CD14-positive monocyte (primary cell): Measurements from ENCODE around the gene HCN2. TPM values are rescaled to one million over a fixed set of nuclear protein-coding genes. Genes with fewer than 3 reads are reported as not detected.

Source experiments
- DNase-seq, 3 donors: peaks; one replicate each; pipeline ENCODE4 v3.0.0-alpha.2; 2011 to 2022
- H2AFZ ChIP-seq: 2 replicates; pipeline ENCODE4 v1.6.0; 2012; ENCODE audit warnings: mild to moderate bottlenecking, low read depth, low read length, inconsistent platforms; ENCODE audit not compliant: insufficient read depth, poor library complexity, severe bottlenecking
- H3K27ac ChIP-seq, 2 donors: 1 replicate in 1 of 2; 2 replicates in 1 of 2; pipeline ENCODE4 v1.5.1; 2012 to 2013; ENCODE audit warnings: low read length in 2 of 2, control low read depth in 1 of 2, inconsistent platforms in 1 of 2, low read depth in 1 of 2, mild to moderate bottlenecking in 1 of 2
- H3K27me3 ChIP-seq, 2 donors: one replicate each; pipeline versions ENCODE4 v1.6.0 to v1.6.1; 2011 to 2013; ENCODE audit warnings: low read length in 2 of 2; ENCODE audit not compliant: control insufficient read depth in 2 of 2, insufficient read depth in 2 of 2
- H3K36me3 ChIP-seq, 2 donors: replicated peaks in 1 of 2; 1 replicate in 1 of 2; 2 replicates in 1 of 2; pipeline versions ENCODE4 v1.5.1 to v1.6.1; 2012 to 2013; ENCODE audit warnings: low read length in 2 of 2, control low read depth in 1 of 2, inconsistent platforms in 1 of 2, mild to moderate bottlenecking in 1 of 2; ENCODE audit not compliant: insufficient read depth in 2 of 2, control insufficient read depth in 1 of 2
- H3K4me1 ChIP-seq, 2 donors: 1 replicate in 1 of 2; 2 replicates in 1 of 2; pipeline versions ENCODE4 v1.5.1 to v1.6.1; 2012 to 2013; ENCODE audit warnings: low read length in 2 of 2, control low read depth in 1 of 2, inconsistent platforms in 1 of 2, mild to moderate bottlenecking in 1 of 2, moderate library complexity in 1 of 2; ENCODE audit not compliant: insufficient read depth in 2 of 2, control insufficient read depth in 1 of 2
- H3K4me2 ChIP-seq: replicated peaks from 2 replicates; pipeline ENCODE3; 2012; ENCODE audit warnings: low read length, moderate library complexity, mild to moderate bottlenecking; ENCODE audit not compliant: poor library complexity, severe bottlenecking; ENCODE audit errors: extremely low read depth
- H3K4me3 ChIP-seq, 3 experiments: fragments of 200-600 bp in 1 of 3; sonication (generic) in 1 of 3; replicated peaks in 1 of 3; 1 replicate in 2 of 3; 2 replicates in 1 of 3; pipeline ENCODE4 v1.5.1; 2011 to 2013; ENCODE audit warnings: low read length in 3 of 3, mild to moderate bottlenecking in 3 of 3, control low read depth in 2 of 3, low read depth in 2 of 3, inconsistent platforms in 1 of 3, moderate library complexity in 1 of 3
- H3K79me2 ChIP-seq: 2 replicates; pipeline ENCODE4 v1.6.0; 2012; ENCODE audit warnings: mild to moderate bottlenecking, control low read depth, inconsistent platforms, low read length, moderate library complexity; ENCODE audit not compliant: insufficient read depth
- H3K9ac ChIP-seq: 2 replicates; pipeline ENCODE4 v1.6.0; 2017; ENCODE audit warnings: low read length, mild to moderate bottlenecking; ENCODE audit not compliant: insufficient read depth, poor library complexity, severe bottlenecking
- H3K9me3 ChIP-seq, 2 donors: replicated peaks in 1 of 2; 1 replicate in 1 of 2; 2 replicates in 1 of 2; pipeline versions ENCODE4 v1.5.1 to v1.6.1; 2012 to 2013; ENCODE audit warnings: low read length in 2 of 2, control low read depth in 1 of 2; ENCODE audit not compliant: control insufficient read depth in 1 of 2, insufficient read depth in 1 of 2
- H4K20me1 ChIP-seq: 2 replicates; pipeline ENCODE4 v1.6.0; 2012; ENCODE audit warnings: mild to moderate bottlenecking, low read length, control low read depth, moderate library complexity; ENCODE audit not compliant: insufficient read depth
- H3K27ac Mint-ChIP-seq, 7 donors: one replicate each; pipeline ENCODE4 v1.8.0; 2020; ENCODE audit warnings: mild to moderate bottlenecking in 7 of 7, mixed read lengths in 7 of 7, moderate library complexity in 6 of 7, inconsistent platforms in 2 of 7
- H3K27me3 Mint-ChIP-seq, 3 donors: one replicate each; pipeline ENCODE4 v1.8.0; 2021 to 2022; ENCODE audit warnings: low read depth in 3 of 3, mild to moderate bottlenecking in 3 of 3, mixed read lengths in 3 of 3, moderate library complexity in 3 of 3, inconsistent platforms in 1 of 3
- H3K36me3 Mint-ChIP-seq, 2 donors: one replicate each; pipeline ENCODE4 v1.8.0; 2020; ENCODE audit warnings: mixed read lengths in 2 of 2, inconsistent platforms in 1 of 2, mild to moderate bottlenecking in 1 of 2
- H3K4me1 Mint-ChIP-seq: one replicate; pipeline ENCODE4 v1.8.0; 2020; ENCODE audit warnings: mild to moderate bottlenecking, mixed read lengths
- H3K4me3 Mint-ChIP-seq, 2 donors: one replicate each; pipeline ENCODE4 v1.8.0; 2020; ENCODE audit warnings: mild to moderate bottlenecking in 2 of 2, mixed read lengths in 2 of 2, moderate library complexity in 1 of 2
- H3K9me3 Mint-ChIP-seq, 7 donors: one replicate each; pipeline ENCODE4 v1.8.0; 2020 to 2022; ENCODE audit warnings: mixed read lengths in 7 of 7, mild to moderate bottlenecking in 6 of 7, moderate library complexity in 6 of 7, inconsistent platforms in 2 of 7
- WGBS: methylation state at CpG from one replicate; pipeline ENCODE4 v1.1.5; 2013; ENCODE audit warnings: missing lambda C conversion rate; ENCODE audit not compliant: insufficient coverage; 5-methylcytosine and 5-hydroxymethylcytosine counted together
- intact Hi-C, 2 donors: fragments of 100-400 bp; cut with micrococcal nuclease; formaldehyde crosslinking; loops; one replicate each; pipeline versions ENCODE4 v1.15.0 to v1.15.1; 2023
- polyA plus RNA-seq, 3 donors: library from polyadenylated mRNA; depleted of rRNA in 1 of 3; unstranded in 2 of 3; stranded (reverse) in 1 of 3; fragments of 300-500 nt in 2 of 3; fragments of >200 nt in 1 of 3; fragmentation: Illumina TruSeq in 2 of 3; gene quantifications; 1 replicate in 2 of 3; 2 replicates in 1 of 3; pipeline ENCODE4 v1.2.3, GENCODE V29; 2012 to 2021
- TF ChIP-seq, protein P1 (sequence below): fragments of 200-600 bp; IDR thresholded peaks from one replicate; pipeline ENCODE4 v1.8.0; 2022; ENCODE audit warnings: antibody characterized with exemption, mild to moderate bottlenecking

Gene HCN2
- polyA plus RNA-seq, 3 donors, result 0.21 TPM; not detected in 2

DNA sequence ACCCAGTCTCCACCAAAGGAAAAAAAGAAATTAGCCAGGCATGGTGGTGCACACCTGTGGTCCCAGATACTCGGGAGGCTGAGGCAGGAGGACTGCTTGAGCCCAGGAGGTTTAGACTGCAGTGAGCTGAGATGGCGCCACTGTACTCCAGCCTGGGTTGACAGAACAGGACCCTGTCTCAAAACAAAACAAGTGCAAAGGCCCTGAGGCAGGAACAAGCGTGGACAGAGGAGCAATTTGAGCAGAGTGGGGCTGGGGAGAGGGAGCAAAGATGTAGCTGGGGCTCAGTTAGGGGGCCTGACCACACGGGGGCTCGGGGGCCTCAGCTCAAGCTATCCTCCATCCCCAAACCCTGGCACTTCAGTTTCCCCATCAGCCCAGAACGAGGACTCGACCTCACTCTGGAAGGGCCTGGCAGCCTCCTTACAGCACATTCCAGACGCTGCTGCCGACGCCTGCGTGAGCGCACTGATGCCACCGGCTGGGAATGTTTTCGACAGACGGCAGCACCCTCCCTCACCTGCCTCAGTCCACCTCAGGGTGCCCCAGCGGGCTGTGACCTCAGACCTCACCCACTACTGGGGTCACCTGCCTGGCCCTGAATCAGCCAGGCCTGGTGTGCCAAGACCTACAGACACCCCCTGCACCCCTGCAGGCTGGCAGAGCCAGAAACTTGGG, 45.4 kb downstream of the HCN2 start:
- intact Hi-C loops, result loop anchor here (5.0 to 10.0 kb wide), 3 partner anchors 63 to 130 kb away; partner anchors contain the start of genes BSG (in 1 of the 2), CDC34 (in 1 of the 2) and TPGS1 (in 1 of the 2)

DNA sequence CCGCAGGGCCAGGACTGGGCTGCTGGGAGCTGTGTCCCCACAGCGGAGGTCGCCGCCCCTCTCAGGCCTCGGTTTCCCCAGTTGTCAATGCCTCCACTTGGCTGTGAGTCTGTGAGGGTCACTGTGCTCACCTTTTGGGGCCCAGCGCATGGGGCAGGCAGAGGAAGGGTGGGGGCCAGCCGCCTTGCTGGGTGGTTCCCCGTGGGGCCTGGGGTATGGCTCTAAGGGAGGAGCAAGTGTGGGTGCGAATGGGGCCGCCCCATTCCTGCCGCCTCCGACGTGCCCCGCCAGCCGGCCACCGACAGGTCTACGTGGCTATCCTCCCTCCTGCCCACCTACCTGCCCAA, 49.2 kb downstream of the HCN2 start:
- H3K4me2 ChIP-seq, result peak overlapping the region; percentile 74
- TF ChIP-seq, protein P1, sequence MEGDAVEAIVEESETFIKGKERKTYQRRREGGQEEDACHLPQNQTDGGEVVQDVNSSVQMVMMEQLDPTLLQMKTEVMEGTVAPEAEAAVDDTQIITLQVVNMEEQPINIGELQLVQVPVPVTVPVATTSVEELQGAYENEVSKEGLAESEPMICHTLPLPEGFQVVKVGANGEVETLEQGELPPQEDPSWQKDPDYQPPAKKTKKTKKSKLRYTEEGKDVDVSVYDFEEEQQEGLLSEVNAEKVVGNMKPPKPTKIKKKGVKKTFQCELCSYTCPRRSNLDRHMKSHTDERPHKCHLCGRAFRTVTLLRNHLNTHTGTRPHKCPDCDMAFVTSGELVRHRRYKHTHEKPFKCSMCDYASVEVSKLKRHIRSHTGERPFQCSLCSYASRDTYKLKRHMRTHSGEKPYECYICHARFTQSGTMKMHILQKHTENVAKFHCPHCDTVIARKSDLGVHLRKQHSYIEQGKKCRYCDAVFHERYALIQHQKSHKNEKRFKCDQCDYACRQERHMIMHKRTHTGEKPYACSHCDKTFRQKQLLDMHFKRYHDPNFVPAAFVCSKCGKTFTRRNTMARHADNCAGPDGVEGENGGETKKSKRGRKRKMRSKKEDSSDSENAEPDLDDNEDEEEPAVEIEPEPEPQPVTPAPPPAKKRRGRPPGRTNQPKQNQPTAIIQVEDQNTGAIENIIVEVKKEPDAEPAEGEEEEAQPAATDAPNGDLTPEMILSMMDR, result no peak
- peaks cover 11 to 23% of the 10 kb centered on the region in 2 donors for H3K4me1 ChIP-seq
- H3K36me3 ChIP-seq, result no peaks in the 10 kb centered on the region
- no peak for DNase-seq
- H3K36me3 Mint-ChIP-seq, result peaks cover 0 to 3% of the 10 kb centered on the region in 2 donors
- H3K9ac ChIP-seq, result no peak overlapping the region
- WGBS, result 85% methylated on average over 7 of the region's 17 CpGs
- H3K79me2 ChIP-seq, result no peaks in the 10 kb centered on the region
- H3K27me3 Mint-ChIP-seq, result peaks cover 23 to 35% (median 27%) of the 10 kb centered on the region in 3 donors
- peaks cover 11% of the 10 kb centered on the region for H3K4me1 Mint-ChIP-seq
- intact Hi-C loops, result loop anchor here (5.0 to 10.0 kb wide), 3 partner anchors 67 to 134 kb away; partner anchors contain the start of genes BSG (in 1 of the 2), CDC34 (in 1 of the 2) and TPGS1 (in 1 of the 2)
- H3K27me3 ChIP-seq, result peaks cover 0 to 18% of the 10 kb centered on the region in 2 donors
- H3K9me3 ChIP-seq, result no peaks in the 10 kb centered on the region
- H3K4me3 ChIP-seq, result peak overlapping the region in 1 of 3 experiments; percentile 66
- peaks cover 0 to 9% (median 4%) of the 10 kb centered on the region in 7 donors for H3K9me3 Mint-ChIP-seq
- H3K27ac ChIP-seq, result no peak overlapping the region
- peak overlapping the region in 1 of 7 donors; percentile 40 for H3K27ac Mint-ChIP-seq
- no peaks in the 10 kb centered on the region for H4K20me1 ChIP-seq
- H3K4me3 Mint-ChIP-seq, result peak overlapping the region in 1 of 2 donors; percentile 92
- H2AFZ ChIP-seq, result no peak overlapping the region

More for the DNA sequence above, 45.4 kb downstream of the HCN2 start:
- Mint-ChIP-seq H3K4me1 (peaks cover 30% of the 10 kb centered on the region), H3K4me3 (no peak overlapping the region), H3K9me3 (peaks cover 0 to 7% (median 3%) of the 10 kb centered on the region in 7 donors), H3K27me3 (peaks cover 19 to 33% (median 26%) of the 10 kb centered on the region in 3 donors), H3K36me3 (peaks cover 6 to 24% of the 10 kb centered on the region in 2 donors), H3K27ac (no peak overlapping the region)
- Histone ChIP-seq H3K4me2 (no peak overlapping the region), H3K9me3 (no peaks in the 10 kb centered on the region), H3K27ac (no peak overlapping the region), H3K4me1 (peaks cover 25 to 40% of the 10 kb centered on the region in 2 donors), H3K9ac (no peak overlapping the region), H2AFZ (no peak overlapping the region), H3K27me3 (peaks cover 0 to 15% of the 10 kb centered on the region in 2 donors), H4K20me1 (no peaks in the 10 kb centered on the region), H3K4me3 (no peak overlapping the region), H3K36me3 (peaks cover 0 to 10% of the 10 kb centered on the region in 2 donors), H3K79me2 (peaks cover 4% of the 10 kb centered on the region)
- DNase-seq, result no peak
- TF ChIP-seq, protein P1, result no peak
- 95% methylated on average over 13 of the region's 16 CpGs for WGBS
